Neuronal stem cell (in vitro differentiated cells): ENCODE data around the gene CDKN1B.

Experiments used
- DNase-seq: peaks from one replicate; pipeline ENCODE4 v3.0.0-alpha.2; 2013; ENCODE audit warnings: low spot score
- H2AFZ ChIP-seq: one replicate; pipeline ENCODE4 v1.6.1; 2013; ENCODE audit warnings: mild to moderate bottlenecking, low read length, inconsistent platforms
- H2AK5ac ChIP-seq: 2 replicates; pipeline ENCODE4 v1.6.1; 2013; ENCODE audit warnings: low read depth, mild to moderate bottlenecking, inconsistent platforms, low read length, moderate library complexity, mixed read lengths
- H2BK120ac ChIP-seq: 2 replicates; pipeline ENCODE4 v1.6.1; 2013; ENCODE audit warnings: low read depth, mild to moderate bottlenecking, inconsistent platforms, low read length, moderate library complexity, mixed read lengths
- H2BK12ac ChIP-seq: one replicate; pipeline ENCODE4 v1.6.1; 2013; ENCODE audit warnings: low read length, inconsistent platforms
- H2BK15ac ChIP-seq: 2 replicates; pipeline ENCODE4 v1.6.1; 2013; ENCODE audit warnings: mild to moderate bottlenecking, low read length, inconsistent platforms, mixed read lengths
- H2BK5ac ChIP-seq: one replicate; pipeline ENCODE4 v1.6.1; 2013; ENCODE audit warnings: inconsistent platforms, mild to moderate bottlenecking, low read length, moderate library complexity
- H3K14ac ChIP-seq: one replicate; pipeline ENCODE4 v1.6.1; 2013; ENCODE audit warnings: low read length, inconsistent platforms
- H3K18ac ChIP-seq: 2 replicates; pipeline ENCODE4 v1.6.1; 2013; ENCODE audit warnings: low read length, inconsistent platforms
- H3K23ac ChIP-seq: 2 replicates; pipeline ENCODE4 v1.6.1; 2013; ENCODE audit warnings: low read depth, mild to moderate bottlenecking, mixed read lengths, low read length, inconsistent platforms; ENCODE audit not compliant: poor library complexity
- H3K27ac ChIP-seq: replicated peaks from 3 replicates; pipeline ENCODE4 v1.5.1; 2013; ENCODE audit warnings: low read length, inconsistent platforms
- H3K27me3 ChIP-seq, 3 experiments: 2 replicates each; pipeline ENCODE4 v1.6.1; 2013; ENCODE audit warnings: low read length in 3 of 3, mild to moderate bottlenecking in 2 of 3, inconsistent platforms in 1 of 3, low read depth in 1 of 3, mixed read lengths in 1 of 3, moderate library complexity in 1 of 3; ENCODE audit not compliant: control insufficient read depth in 3 of 3, insufficient read depth in 3 of 3
- H3K36me3 ChIP-seq, 2 donors: replicated peaks in 1 of 2; 2 replicates each; pipeline ENCODE4 v1.6.1; 2013; ENCODE audit warnings: low read length in 2 of 2; ENCODE audit not compliant: control insufficient read depth in 2 of 2, insufficient read depth in 2 of 2
- H3K4ac ChIP-seq: 2 replicates; pipeline ENCODE4 v1.6.1; 2013; ENCODE audit warnings: inconsistent platforms, mild to moderate bottlenecking, low read length, moderate library complexity
- H3K4me1 ChIP-seq, 2 donors: 1 replicate in 1 of 2; 2 replicates in 1 of 2; pipeline ENCODE4 v1.6.1; 2013; ENCODE audit warnings: low read length in 2 of 2, low read depth in 1 of 2; ENCODE audit not compliant: control insufficient read depth in 2 of 2, insufficient read depth in 1 of 2
- H3K4me2 ChIP-seq: one replicate; pipeline ENCODE4 v1.6.1; 2013; ENCODE audit warnings: mild to moderate bottlenecking, low read length, inconsistent platforms; ENCODE audit not compliant: insufficient read depth, poor library complexity, severe bottlenecking
- H3K4me3 ChIP-seq, 2 donors: 2 replicates each; pipeline ENCODE4 v1.5.1; 2013; ENCODE audit warnings: low read length in 2 of 2, mild to moderate bottlenecking in 2 of 2, inconsistent platforms in 1 of 2, moderate library complexity in 1 of 2
- H3K79me1 ChIP-seq: one replicate; pipeline ENCODE4 v1.6.1; 2013; ENCODE audit warnings: low read depth, mild to moderate bottlenecking, inconsistent platforms, low read length, moderate library complexity
- H3K9ac ChIP-seq: one replicate; pipeline ENCODE4 v1.6.1; 2013; ENCODE audit warnings: mild to moderate bottlenecking, low read depth, low read length, inconsistent platforms; ENCODE audit not compliant: poor library complexity
- H3K9me3 ChIP-seq, 2 donors: replicated peaks in 1 of 2; 2 replicates each; pipeline versions ENCODE3 to v1.6.1; 2013; ENCODE audit warnings: low read length in 2 of 2, mild to moderate bottlenecking in 2 of 2, inconsistent platforms in 1 of 2, low read depth in 1 of 2, mixed read lengths in 1 of 2, moderate library complexity in 1 of 2; ENCODE audit not compliant: control insufficient read depth in 2 of 2, insufficient read depth in 1 of 2
- H4K8ac ChIP-seq: one replicate; pipeline ENCODE4 v1.6.1; 2013; ENCODE audit warnings: low read depth, mild to moderate bottlenecking, inconsistent platforms, low read length, moderate library complexity
- H4K91ac ChIP-seq: one replicate; pipeline ENCODE4 v1.6.1; 2013; ENCODE audit warnings: low read length, low read depth, mild to moderate bottlenecking, inconsistent platforms; ENCODE audit not compliant: poor library complexity
- WGBS, 2 donors: extraction: QIAGEN DNeasy Blood & Tissue Kit; methylation state at CpG; one replicate each; pipeline ENCODE4 v1.1.7; 2013; ENCODE audit warnings: missing lambda C conversion rate in 2 of 2, mixed read lengths in 1 of 2; ENCODE audit not compliant: insufficient read length in 2 of 2, insufficient replicate concordance in 1 of 2; ENCODE audit errors: extremely low coverage in 2 of 2; 5-methylcytosine and 5-hydroxymethylcytosine counted together

The CDKN1B gene

GRCh38 chr12:12714276-12715021, 2.7 kb upstream of the CDKN1B start:
- H2AFZ ChIP-seq: peak overlapping the region; percentile 72
- H3K9me3 ChIP-seq: no peaks in the 10 kb centered on the region
- H3K18ac ChIP-seq: no peak overlapping the region
- no peak overlapping the region for H2AK5ac ChIP-seq
- H3K79me1 ChIP-seq: no peaks in the 10 kb centered on the region
- no peak overlapping the region for H3K9ac ChIP-seq
- DNase-seq: no peak
- no peak overlapping the region for H4K8ac ChIP-seq
- peaks cover 20 to 24% of the 10 kb centered on the region in 2 donors for H3K4me1 ChIP-seq
- WGBS, 2 donors: no CpG with 5 or more reads among the region's 23 CpGs
- no peak overlapping the region for H2BK12ac ChIP-seq
- no peaks in the 10 kb centered on the region for H3K27me3 ChIP-seq
- no peak overlapping the region for H4K91ac ChIP-seq
- H2BK5ac ChIP-seq: no peak overlapping the region
- H3K23ac ChIP-seq: no peak overlapping the region
- H3K14ac ChIP-seq: no peak overlapping the region
- H2BK120ac ChIP-seq: no peak overlapping the region
- peak overlapping the region; percentile 28 for H3K4me2 ChIP-seq
- H3K27ac ChIP-seq: no peak overlapping the region
- peak overlapping the region in 1 of 2 donors; percentile 7 for H3K4me3 ChIP-seq
- H3K4ac ChIP-seq: no peak overlapping the region
- H3K36me3 ChIP-seq: peaks cover 2 to 14% of the 10 kb centered on the region in 2 donors
- H2BK15ac ChIP-seq: peak overlapping the region; percentile 10

GRCh38 chr12:12715128-12715458, 2.1 kb upstream of the CDKN1B start:
- Histone ChIP-seq H3K9me3 (no peaks in the 10 kb centered on the region), H3K4me3 (peak overlapping the region in 1 of 2 donors; percentile 94), H3K36me3 (peaks cover 2 to 21% of the 10 kb centered on the region in 2 donors), H3K27me3 (no peaks in the 10 kb centered on the region), H3K18ac (no peak overlapping the region), H3K79me1 (no peaks in the 10 kb centered on the region), H2BK15ac (no peak overlapping the region), H3K4me2 (no peak overlapping the region), H2BK5ac (no peak overlapping the region), H3K27ac (no peak overlapping the region), H4K91ac (no peak overlapping the region), H3K4me1 (peaks cover 21 to 28% of the 10 kb centered on the region in 2 donors), H3K9ac (no peak overlapping the region), H3K4ac (no peak overlapping the region), H4K8ac (no peak overlapping the region), H2AK5ac (no peak overlapping the region), H2AFZ (peak overlapping the region; percentile 72), H3K23ac (no peak overlapping the region), H2BK120ac (no peak overlapping the region), H2BK12ac (no peak overlapping the region), H3K14ac (no peak overlapping the region)
- no peak for DNase-seq

- Histone ChIP-seq H2BK120ac (no peak overlapping the region), H3K23ac (no peak overlapping the region), H3K9me3 (no peaks in the 10 kb centered on the region), H4K8ac (no peak overlapping the region), H2BK15ac (no peak overlapping the region), H3K4me1 (peaks cover 21 to 32% of the 10 kb centered on the region in 2 donors), H4K91ac (no peak overlapping the region), H3K14ac (no peak overlapping the region), H2AK5ac (no peak overlapping the region), H3K4me2 (peak overlapping the region; percentile 28), H3K79me1 (no peaks in the 10 kb centered on the region), H3K4ac (no peak overlapping the region), H3K36me3 (peaks cover 4 to 26% of the 10 kb centered on the region in 2 donors), H3K27ac (no peak overlapping the region), H2AFZ (peak overlapping the region; percentile 72), H3K27me3 (no peaks in the 10 kb centered on the region), H2BK12ac (no peak overlapping the region), H3K18ac (peak overlapping the region; percentile 5), H3K4me3 (peak overlapping the region in 1 of 2 donors; percentile 94), H2BK5ac (no peak overlapping the region), H3K9ac (no peak overlapping the region)
- no CpG with 5 or more reads among the region's 10 CpGs for WGBS, 2 donors
- no peak for DNase-seq
Measured at GRCh38 chr12:12715459-12716150, 1.6 kb upstream of the CDKN1B start.

GRCh38 chr12:12716151-12716792, 896 bp upstream of the CDKN1B start:
- no peaks in the 10 kb centered on the region for H3K27me3 ChIP-seq
- no peak overlapping the region for H3K4ac ChIP-seq
- no peaks in the 10 kb centered on the region for H3K79me1 ChIP-seq
- H3K4me2 ChIP-seq: peak overlapping the region; percentile 73
- no peak overlapping the region for H3K14ac ChIP-seq
- no peak overlapping the region for H4K8ac ChIP-seq
- H3K23ac ChIP-seq: no peak overlapping the region
- H4K91ac ChIP-seq: no peak overlapping the region
- peak overlapping the region; percentile 93 to 94 for H3K4me3 ChIP-seq
- peaks cover 21 to 39% of the 10 kb centered on the region in 2 donors for H3K4me1 ChIP-seq
- H3K27ac ChIP-seq: peak overlapping the region; percentile 95
- WGBS, 2 donors: no CpG with 5 or more reads among the region's 15 CpGs
- H2BK120ac ChIP-seq: no peak overlapping the region
- H3K18ac ChIP-seq: peak overlapping the region; percentile 89
- no peak for DNase-seq
- H3K9ac ChIP-seq: peak overlapping the region; percentile 47
- no peak overlapping the region for H2BK12ac ChIP-seq
- H2BK15ac ChIP-seq: peak overlapping the region; percentile 27
- H3K36me3 ChIP-seq: peaks cover 5 to 32% of the 10 kb centered on the region in 2 donors
- H2AFZ ChIP-seq: peak overlapping the region; percentile 72
- no peak overlapping the region for H2AK5ac ChIP-seq
- H3K9me3 ChIP-seq: no peaks in the 10 kb centered on the region
- H2BK5ac ChIP-seq: peak overlapping the region; percentile 88
